Stimulated activated naive CD4-positive, alpha-beta T cell (primary cell): Measurements from ENCODE around the gene CYP2W1.
"Not testable (repeated sequence)": the region's sequence is repeated elsewhere in the genome, so short reads cannot be mapped to it uniquely, and the experiment has no call there.

ENCODE experiments used
- DNase-seq, 6 experiments: peaks; one replicate each; lab custom pipeline; 2025; lab: John Stamatoyannopoulos, UW

The CYP2W1 gene

DNA sequence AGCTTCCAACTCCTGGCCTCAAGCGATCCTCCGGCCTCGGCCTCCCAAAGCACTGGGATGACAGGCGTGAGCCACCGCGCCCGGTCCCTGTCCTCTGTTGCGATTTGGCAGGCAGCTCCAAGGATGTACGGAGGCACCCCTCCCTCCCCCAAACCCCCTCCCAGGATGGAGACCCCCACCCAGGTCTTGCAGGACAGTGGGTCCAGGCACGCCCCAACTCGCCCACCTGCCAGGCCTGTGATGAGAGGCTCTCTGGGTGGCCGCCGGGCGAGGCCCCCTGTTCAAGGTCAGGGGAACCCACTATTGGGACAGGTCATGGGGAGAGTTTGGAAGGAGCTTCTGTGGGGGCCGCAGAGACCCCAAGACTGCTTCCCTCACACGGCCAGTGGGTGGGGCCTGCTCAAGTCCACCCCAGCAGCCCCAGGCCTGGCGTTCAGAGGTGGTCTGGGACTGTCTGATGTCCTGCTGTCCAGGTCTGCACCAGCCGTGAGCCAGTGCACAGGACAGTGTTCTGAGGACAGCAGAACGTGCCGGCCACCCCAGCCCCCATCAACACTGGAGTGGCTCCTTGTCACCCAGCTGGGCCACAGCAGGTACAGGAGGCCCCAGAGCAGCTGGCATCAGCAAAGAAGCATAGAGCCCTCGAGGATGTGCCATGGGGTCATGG, 31.0 kb upstream of the CYP2W1 start:
- no peak for DNase-seq

DNA sequence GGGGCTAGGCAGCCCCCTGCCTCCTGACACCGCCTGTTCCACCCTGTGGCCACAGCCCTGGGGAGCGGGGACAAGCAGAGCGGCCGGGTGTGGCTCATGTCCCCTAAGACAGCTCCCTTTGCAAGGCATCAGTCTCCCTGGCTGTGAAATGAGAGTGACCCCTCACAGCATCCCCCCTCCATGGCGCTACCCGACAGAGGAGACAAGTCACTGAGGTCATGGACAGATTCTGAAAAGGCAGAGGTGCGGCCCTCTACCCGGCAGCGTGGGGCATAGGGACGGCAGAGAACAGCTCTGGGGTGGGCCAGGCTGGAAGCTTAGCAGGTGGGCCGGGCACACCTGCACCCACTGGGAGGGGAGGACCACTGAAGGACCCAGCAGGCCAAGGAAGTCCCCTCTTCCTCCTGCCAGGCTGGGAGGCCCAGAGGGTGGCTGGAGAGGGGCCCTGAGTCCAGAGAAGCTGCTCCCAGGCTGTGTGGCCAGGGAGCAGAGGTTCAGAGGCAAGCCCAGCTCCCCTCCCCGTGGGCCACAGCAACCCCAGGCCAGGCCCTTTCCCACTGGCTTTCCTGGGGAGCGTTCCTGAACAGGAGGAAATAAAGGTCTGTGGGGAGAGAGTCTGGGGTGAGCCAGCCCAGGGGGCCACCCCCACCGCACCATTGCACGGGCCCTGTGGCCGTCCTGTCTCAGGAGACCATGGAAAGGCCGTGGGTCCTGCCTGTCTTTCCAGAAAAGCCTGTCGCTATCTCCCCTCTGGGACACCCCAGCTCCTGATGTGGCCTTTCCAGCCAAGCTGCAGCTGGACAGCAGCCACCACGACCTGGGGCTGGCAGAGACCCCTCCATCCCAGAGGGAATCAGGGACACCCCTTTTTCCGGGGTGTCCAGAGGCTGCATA, 30.2 kb upstream of the CYP2W1 start:
- DNase-seq, result no peak

GRCh38 chr7:953547-954327, 29.2 kb upstream of the CYP2W1 start:
- no peak for DNase-seq

DNA sequence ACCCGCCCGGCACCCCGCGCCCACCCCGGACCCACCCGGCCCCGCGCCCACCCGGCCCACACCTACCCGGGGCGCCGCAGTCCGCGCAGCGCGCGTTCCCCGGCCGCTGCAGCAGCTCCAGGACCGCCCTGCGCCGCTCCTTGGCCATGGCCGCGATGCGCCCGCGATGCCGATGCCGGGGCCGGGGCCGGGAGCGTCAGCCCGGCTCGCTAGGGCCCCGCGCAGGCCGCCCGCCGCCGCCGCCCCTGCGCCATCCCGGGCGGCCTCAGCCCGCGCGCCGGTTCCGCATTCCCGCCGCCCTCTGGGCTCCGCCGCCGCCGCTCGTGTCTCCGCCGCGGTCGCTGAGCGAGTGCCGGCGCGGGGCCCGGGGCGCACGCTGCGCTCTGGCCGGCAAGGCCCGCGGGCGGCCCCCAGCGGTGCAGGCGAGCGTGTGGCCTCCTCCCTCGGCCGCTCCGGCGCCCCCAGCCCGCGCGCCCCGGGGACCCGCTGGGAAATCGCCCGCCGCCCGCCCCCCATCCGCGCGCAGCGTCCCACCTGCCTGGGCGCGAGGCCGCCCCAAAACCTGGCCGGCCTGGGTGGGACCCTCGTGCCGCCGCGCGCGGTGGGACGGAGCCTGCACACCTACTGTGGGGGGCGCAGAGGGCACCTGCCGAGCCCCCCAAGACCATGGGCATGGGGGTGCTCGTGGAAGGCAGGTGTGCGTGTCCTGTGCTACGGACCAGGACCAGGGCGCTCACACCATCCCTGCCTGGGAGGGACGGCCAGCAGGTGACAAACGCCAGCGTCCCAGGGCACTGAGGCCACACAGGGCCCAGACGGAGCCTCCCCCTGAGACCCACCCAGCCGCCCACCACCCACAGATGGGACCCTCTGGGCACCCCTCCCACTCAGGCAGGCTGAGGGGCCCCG, 28.4 kb upstream of the CYP2W1 start, which contains the start of gene ADAP1:
Gene ADAP1 (minus strand): TSS at position 351 of the 909 bp plus-strand sequence. CDS start 203 bp downstream, at position 148.
- DNase-seq, result peak in 5 of 6 experiments; percentile 14 to 49 (median 22)

GRCh38 chr7:956031-956430, 26.9 kb upstream of the CYP2W1 start:
- DNase-seq, result no peak

GRCh38 chr7:957418-958220, 25.4 kb upstream of the CYP2W1 start:
- DNase-seq, result no peak

DNA sequence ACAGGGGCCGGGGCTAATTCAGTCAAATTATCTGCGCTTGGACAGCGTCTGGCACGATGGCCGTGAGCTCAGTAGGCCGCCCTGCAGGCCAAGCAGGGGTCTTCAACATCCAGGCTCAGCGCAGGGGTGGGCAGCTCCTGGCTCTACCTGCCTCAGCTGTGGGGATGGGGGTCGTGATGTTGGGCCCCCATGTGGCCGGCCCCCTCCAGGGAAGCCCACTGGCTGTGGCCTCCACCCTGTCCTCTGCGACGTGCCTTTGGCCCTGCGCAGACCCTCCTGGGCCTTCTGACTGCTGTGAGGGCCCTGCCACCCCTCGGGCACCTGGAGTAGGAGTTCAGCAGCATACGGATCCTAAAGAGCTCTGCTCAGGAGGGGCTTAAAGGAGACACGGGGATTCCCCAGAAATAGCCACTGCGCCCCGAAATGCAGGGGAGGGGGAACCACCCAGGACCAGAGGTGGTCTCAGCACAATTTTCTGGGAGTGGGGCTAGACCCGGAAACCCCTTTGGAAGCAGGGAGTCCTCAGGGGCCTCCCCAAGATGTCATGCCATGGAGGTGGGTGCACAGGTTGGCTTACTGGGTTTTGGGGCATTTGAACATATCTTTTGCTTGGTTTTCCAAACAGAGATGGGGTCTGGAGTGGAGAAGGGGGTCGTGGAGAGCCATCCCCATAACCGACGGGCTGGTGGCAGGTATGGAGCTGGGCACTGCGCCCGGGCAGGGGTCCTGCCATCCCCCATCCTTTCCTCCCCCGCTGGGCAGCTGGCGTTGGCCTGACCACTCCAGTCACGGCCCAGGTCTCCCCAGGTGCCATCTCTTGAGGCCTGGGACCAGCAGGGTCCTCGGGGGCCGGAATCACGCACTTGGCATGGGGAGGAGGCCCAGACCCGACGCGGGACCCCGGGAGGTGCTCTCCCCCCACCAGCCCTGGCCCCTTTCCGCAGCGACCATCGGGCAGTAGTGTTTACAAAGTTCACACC, 24.5 kb upstream of the CYP2W1 start:
- no peak for DNase-seq

DNA sequence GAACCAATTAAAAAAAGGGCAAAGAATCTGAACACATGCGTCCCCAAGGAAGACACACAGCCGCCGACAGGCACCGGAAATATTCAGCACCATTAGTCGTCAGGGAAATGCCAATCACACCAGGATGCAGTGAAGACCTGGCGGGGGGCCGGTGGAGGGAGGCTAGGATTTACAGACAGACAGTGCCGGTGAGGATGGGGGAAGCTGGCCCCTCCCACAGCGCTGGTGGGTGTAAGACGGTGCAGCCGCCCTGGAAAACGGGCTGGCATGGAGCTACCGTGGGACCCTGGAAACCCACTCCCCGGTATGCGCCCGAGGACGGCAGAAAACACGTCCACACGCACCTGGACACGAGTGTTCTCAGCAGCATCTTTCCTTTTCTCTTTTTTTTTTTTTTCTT, 23.7 kb upstream of the CYP2W1 start:
- no peak for DNase-seq

DNA sequence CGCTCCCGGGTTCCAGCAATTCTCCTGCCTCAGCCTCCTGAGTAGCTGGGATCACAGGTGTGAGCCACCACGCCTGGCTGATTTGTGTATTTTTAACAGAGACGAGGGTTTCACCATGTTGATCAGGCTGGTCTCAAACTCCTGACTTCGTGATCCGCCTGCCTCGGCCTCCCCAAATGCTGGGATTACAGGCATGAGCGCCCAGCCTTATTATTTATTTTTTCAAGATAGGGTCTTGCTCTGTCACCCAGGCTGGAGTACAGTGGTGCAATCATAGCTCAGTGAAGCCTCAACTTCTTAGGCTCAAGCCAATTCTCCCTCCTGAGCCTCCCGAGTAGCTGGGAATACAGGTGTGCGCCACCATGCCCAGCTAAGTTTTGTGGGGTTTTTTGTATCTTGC, 23.2 kb upstream of the CYP2W1 start:
- DNase-seq, result not testable (repeated sequence)

- no peak for DNase-seq
Observed at GRCh38 chr7:960269-960871, 22.6 kb upstream of the CYP2W1 start.

- not testable (repeated sequence) for DNase-seq
Observed at GRCh38 chr7:960972-961371, 22.0 kb upstream of the CYP2W1 start.

DNA sequence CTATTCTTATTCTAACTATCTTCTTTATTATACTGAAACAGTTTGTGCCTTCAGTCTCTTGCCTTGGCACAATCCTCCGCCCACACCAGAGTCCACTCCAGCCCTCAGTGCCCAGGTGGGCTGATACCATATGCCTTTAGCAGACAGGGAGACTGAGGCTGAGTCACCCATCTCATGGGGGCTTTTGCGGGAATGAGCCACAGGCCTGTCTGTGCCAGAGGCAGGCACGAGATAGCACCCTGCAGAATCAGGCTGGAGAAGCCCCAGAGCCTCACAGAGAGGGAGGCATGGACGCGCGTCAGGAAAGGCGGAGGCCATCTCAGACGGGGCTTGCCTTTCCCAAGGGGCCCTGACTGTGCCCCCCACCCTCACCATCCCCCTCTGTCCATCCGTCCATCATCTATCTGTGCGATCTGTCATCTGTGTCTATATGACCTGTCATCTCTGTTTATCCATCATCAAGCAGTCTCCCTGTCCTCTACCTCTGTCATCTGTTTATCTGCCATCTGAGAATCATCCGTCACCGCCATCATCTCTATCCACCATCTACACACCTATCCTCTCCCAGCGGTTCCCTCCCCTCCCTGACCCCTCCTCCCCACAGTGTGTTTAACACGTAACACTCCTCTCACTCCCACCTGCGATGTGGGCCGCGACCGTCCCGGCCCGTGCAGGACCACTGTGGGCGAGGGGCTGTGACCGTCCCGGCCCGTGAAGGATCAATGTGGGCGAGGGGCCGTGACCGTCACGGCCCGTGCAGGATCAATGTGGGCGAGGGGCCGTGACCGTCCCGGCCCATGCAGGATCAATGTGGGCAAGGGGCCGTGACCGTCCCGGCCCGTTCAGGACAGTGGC, 21.2 kb upstream of the CYP2W1 start:
- DNase-seq, result no peak

DNA sequence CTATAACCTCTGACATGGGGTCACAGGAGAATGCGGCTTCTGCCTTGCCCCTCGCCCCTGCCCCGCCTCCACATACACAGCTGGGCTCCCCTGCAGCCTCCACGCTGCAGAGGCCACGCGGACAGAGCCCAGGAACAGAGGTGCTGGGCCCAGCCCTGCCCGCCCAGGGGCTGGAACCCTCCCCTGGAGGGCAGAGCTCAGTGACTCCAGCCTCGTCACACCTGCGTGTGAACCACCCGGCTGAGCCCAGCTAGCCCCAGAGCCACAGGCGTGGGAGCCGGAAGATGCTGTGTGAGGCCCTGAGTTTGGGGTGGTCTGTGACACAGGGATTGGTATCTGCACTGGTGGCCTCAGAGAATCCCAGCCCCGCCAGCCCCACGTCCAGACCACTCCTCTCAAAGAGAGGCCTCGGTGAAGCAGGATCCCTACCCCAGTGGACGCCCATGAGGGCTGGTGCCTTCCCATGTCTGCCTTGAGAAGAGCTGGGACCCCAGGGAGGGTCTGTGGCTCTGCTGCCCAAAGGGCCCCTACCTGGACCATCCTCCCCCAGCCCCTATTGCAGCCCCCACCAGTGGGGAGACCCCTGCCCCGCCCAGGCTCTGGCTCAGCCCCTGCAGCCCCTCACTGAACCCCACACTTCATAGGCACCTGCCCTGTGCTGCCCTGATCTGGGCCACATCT, 20.4 kb upstream of the CYP2W1 start:
- no peak for DNase-seq

GRCh38 chr7:963236-964078, 19.5 kb upstream of the CYP2W1 start:
- DNase-seq, result peak in 1 of 6 experiments; percentile 14

DNA sequence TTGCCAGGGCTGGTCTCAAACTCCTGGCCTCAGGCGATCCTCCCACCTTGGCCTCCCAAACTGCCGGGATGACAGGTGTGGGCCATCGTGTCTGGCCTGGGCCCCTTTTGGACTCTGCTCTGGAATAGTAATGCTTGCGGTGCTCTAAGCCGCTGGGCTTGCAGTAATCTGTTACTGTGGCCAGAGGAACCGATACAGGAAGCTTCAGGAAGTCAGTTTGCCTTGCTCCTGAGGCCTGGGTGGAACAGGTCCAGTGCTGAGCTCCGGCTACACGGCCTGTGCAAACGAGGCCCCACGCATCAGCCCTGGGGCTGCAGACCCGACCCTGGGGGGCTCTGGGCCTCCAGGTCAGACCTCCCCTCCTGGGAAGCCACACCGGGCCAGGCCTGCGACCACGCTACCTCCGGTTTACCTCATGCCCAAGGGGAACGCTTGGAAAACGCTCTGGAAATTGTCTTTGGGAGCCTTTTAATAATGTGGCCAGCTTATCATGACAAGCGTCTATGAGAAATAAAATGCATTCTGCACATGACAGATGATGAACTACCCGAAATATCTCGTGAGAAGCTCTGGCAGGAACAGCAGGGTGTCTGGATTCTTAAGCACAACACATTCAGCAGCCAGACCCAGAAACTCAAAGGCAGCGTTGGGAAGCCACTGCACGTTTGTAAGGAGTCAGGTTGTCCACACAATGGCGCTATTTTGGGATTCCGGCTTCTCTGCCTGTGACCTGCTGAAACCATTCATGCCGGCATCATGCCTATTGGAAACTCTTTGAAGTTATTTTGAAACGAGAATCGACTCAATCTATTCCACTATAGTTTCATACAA, 18.4 kb upstream of the CYP2W1 start:
- no peak for DNase-seq
